NCI-H2107 (cell line): Measurements from ENCODE around the gene DLX5.
A peak's percentile ranks its signal among the peaks of the same experiment; 100 is the strongest.

Source experiments
- DNase-seq: peaks from one replicate; lab custom pipeline; 2025; lab: John Stamatoyannopoulos, UW

Gene DLX5

DNA sequence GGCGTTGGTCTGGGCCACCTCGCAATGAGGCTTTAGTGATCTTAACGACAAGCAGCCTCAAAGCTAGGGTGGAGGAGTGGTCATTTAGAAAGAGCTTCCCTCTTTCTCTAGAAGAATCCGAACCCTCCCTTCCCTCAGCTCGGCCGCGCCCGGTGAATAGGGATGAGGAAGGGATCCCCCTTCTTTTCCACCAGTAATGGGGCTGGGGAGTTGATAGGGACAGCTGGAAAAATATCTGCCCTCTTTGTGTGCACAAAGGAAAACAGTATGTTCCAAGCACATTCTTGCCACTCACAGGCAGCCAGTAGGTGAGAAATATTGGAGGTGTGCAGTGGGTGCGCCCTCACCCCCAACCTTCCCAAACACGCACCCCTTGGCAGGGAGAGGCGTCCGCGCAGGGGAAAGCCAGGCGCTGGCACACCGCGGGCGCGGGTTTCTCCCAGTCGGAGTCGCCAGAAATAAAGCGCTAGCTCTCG, 6.5 kb downstream of the DLX5 start:
- no peak for DNase-seq

DNA sequence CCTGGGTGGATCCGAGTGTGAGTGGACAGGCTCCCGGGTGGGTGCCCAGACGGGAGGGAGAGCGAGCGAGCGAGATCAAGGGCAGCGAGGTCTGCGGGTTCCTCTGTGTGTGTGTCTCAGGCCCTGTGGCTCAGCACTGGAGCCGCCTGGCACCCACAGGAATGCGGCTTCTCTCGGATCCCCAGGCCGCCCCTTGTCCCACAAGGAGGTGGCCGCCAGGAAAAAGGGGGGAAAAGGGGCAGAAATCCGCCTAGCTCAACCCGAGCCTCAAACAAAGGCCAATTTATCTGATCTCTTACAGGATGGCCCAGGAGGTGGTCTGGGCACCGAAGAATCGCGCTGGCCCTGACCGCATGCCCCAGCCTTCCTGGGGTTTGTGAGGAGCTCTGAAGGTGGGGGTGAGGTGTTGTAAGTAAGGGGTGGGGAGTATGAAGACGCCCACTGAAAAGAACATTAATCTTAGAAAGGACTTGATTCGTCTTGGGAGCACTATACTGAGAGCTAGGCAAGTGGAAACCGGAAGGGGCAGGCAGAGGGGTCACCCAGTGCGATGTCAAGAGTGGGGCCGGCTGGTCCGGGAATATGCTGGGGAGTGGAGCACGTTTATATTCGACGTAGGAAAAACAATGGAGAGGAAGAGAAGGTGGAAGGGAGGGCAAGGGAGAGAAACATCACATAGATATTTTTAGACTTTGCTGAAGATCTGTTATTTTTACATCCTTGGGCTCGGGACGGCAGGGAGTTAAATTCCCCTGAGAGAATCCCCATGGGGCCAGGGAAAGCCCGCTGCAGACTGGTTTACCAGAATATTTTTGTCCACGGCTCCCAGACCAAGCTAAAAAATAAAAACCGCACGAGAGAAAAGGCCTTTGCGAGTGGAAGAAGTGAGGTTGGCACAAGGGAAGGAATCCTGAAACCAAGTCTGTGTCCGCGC, 7.2 kb downstream of the DLX5 start:
- DNase-seq: no peak

- DNase-seq: peak; percentile 43
Observed at GRCh38 chr7:97016381-97017191, 8.0 kb downstream of the DLX5 start.

- DNase-seq: no peak
Observed at GRCh38 chr7:97015756-97016380, 8.8 kb downstream of the DLX5 start.

GRCh38 chr7:97015279-97015678, 9.4 kb downstream of the DLX5 start:
- DNase-seq: no peak

GRCh38 chr7:97014145-97014750, 10.4 kb downstream of the DLX5 start:
- no peak for DNase-seq

- no peak for DNase-seq
Observed at GRCh38 chr7:97013845-97014134, 10.8 kb downstream of the DLX5 start.

DNA sequence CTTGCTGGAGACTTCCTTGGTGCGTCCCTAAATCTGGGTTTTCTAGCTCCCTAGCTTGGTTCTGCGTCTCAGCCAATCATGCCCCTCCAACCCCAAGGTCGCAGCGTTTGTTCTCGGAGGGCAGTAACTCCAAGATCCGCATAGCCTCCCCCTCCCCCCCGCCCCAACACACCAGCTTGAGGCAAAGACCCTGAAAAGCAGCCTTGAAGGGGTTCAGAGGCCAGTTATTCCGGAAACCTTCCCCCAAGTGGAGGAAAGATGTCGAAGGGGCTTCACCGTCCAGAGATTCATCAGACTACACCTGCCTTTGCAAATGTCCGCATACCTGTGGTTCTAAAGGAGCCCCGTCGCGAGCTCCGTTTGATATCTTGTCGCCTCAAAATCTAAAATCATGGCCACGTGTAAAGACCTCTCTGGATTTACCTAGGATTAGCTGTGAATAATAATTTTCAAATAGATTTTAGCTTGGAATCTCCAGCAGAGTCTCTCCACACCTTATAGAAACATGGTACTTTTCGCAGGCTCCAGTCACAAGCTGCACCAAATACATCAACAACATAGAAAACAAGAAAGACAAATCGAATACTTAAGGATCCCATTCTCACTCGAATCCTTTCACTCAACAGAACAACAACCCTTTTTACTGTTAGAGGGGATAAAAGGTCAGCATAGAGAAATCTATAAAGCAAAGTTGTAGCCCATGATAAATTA, 11.3 kb downstream of the DLX5 start:
- no peak for DNase-seq

GRCh38 chr7:97012365-97013133, 12.1 kb downstream of the DLX5 start:
- no peak for DNase-seq

GRCh38 chr7:97011536-97012364, 12.9 kb downstream of the DLX5 start:
- DNase-seq: no peak

DNA sequence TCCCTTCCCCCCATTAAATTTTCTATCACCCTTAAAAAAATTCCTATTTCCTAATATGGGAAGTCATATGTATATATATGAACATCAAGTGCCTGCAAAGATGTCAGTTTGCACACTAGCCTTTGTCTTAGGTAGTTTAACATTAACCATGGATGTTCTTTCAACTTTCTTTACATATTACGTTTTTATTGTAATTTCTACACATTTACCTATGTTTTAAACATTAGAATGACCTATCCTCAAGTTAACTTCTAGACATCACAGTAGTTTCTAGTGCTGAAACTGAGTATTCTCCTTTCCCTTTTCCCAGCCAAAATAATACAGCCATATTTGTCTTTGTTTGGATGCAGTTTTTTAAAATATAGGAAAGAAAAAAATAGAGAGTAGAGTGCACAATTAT, 13.5 kb downstream of the DLX5 start:
- no peak for DNase-seq

DNA sequence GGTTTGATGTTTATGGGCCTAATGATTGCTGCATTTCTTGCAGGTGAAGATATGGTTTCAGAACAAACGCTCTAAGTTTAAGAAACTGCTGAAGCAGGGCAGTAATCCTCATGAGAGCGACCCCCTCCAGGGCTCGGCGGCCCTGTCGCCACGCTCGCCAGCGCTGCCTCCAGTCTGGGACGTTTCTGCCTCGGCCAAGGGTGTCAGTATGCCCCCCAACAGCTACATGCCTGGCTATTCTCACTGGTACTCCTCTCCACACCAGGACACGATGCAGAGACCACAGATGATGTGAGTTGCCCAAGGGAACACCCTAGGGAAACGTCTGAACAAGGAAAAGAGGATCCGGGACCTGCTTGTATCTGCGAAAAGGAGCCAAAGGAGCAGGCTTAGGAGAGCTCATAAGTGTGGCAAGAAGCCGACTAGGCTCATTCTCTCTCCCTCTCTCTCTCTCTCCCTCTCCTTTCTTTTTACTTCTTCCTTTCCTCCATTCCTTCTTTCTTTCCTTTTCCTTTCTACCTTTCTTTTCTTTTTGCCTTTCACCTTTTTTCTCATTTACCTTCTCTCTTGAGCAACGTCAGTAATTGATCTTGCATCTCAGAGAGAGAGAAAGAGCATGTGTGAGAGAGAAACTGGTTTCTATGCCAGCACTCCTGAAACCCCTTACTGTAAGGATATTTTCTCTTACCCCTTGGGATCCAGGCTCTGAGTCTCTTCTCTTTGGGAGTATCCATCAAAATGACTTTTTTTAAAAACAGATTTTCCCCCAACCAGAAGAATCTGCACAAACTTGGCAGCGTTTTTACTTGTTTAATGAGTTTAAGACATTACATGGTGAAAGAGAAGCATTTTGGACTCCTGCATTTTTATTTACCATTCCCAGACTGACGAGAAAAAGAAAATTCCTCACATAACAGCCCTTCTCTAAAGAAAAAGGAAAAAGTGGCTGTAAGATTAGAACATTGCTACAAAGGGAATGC, 14.6 kb downstream of the DLX5 start:
- no peak for DNase-seq

DNA sequence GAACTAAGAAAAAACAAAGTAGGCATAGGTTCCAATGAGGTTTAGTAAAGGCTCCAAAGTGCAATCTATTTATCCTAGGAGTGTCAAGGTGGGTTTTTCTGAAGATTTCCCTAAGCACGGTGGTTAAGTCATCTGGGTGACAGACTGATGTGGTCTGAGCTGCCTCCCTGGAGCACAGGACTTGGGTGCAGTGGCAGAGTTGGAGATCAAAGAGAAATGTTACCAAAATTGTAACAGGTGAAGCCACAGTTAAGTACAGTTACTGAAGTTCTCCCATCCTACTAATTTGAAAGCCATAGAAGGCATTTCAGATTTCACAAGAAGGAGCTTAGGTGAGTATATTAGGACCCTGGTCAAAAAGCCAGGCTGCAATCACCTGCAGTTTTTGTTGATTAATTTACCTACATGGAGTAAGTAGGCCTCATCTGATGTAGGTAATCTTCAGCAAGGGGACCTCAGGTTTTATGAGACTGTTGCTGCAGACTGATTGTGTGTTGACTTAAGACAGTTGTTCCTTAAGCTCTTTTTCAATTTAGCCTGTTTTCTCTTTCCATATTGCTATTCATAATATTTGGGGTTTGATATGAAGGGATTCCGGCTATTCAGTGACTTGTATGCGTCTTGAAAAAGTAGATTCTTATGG, 16.2 kb downstream of the DLX5 start:
- no peak for DNase-seq

DNA sequence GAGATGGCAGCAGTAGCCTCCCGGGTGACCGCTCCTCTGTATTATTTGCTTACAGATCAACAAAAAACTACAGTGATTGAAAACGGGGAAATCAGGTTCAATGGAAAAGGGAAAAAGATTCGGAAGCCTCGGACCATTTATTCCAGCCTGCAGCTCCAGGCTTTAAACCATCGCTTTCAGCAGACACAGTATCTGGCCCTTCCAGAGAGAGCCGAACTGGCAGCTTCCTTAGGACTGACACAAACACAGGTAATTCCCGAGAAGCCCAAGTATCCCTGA, 17.1 kb downstream of the DLX5 start:
- DNase-seq: no peak

GRCh38 chr7:97006816-97007582, 17.6 kb downstream of the DLX5 start:
- DNase-seq: no peak

- peak; percentile 86 for DNase-seq
Observed at GRCh38 chr7:97006055-97006815, 18.4 kb downstream of the DLX5 start.
